Testis (tissue), 3 donors: ENCODE data around the gene TFE3. TPM values are rescaled to one million over a fixed set of nuclear protein-coding genes. Genes with fewer than 3 reads are reported as not detected.
"Not testable (repeated sequence)": the region's sequence is repeated elsewhere in the genome, so short reads cannot be mapped to it uniquely, and the experiment has no call there.

Experiments used
- DNase-seq: peaks from one replicate; pipeline ENCODE4 v3.0.0-alpha.2; 2019
- H3K27ac ChIP-seq, 2 donors: fragments of 200-600 bp; sonication (generic); one replicate each; pipeline ENCODE4 v1.5.1; 2019
- H3K27me3 ChIP-seq: fragments of 200-600 bp; sonication (generic); one replicate; pipeline ENCODE4 v1.5.1; 2019
- H3K36me3 ChIP-seq: fragments of 200-600 bp; sonication (generic); one replicate; pipeline ENCODE4 v1.5.1; 2017; ENCODE audit warnings: low read depth; ENCODE audit errors: missing control alignments
- H3K4me1 ChIP-seq: fragments of 200-600 bp; sonication (generic); one replicate; pipeline ENCODE4 v1.5.1; 2019
- H3K4me3 ChIP-seq, 2 donors: fragments of 200-600 bp; sonication (generic); one replicate each; pipeline ENCODE4 v1.5.1; 2017 to 2019
- H3K9me3 ChIP-seq: fragments of 200-600 bp; sonication (generic); one replicate; pipeline ENCODE4 v1.5.1; 2017
- CTCF ChIP-seq, 3 experiments: fragments of 450-650 bp in 2 of 3; fragments of 200-600 bp in 1 of 3; sonication (generic) in 1 of 3; IDR thresholded peaks; one replicate each; pipeline ENCODE4 v1.5.1; 2016 to 2019; ENCODE audit warnings: antibody characterized with exemption in 3 of 3, mild to moderate bottlenecking in 2 of 3, moderate library complexity in 1 of 3
- POLR2A ChIP-seq: fragments of 450-650 bp; IDR thresholded peaks from one replicate; pipeline ENCODE4 v1.6.1; 2017; ENCODE audit warnings: antibody characterized with exemption, mild to moderate bottlenecking, moderate library complexity
- WGBS, 2 donors: methylation state at CpG; one replicate each; pipeline ENCODE4 v1.1.5; 2018; 5-methylcytosine and 5-hydroxymethylcytosine counted together
- intact Hi-C: fragments of 100-400 bp; cut with DNase I; formaldehyde crosslinking; loops from one replicate; pipeline ENCODE4 v1.15.1; 2023; ENCODE audit warnings: low total_unique reads
- polyA plus RNA-seq: library from polyadenylated mRNA; stranded (reverse); fragments of 350-450 nt; fragmentation: Illumina TruSeq; extraction: RNeasy Lipid Tissue Mini Kit (QIAGEN cat#74804); gene quantifications from one replicate; pipeline ENCODE4 v1.2.3, GENCODE V29; 2014; ENCODE audit warnings: low read depth, low replicate concordance; ENCODE audit not compliant: insufficient read depth
- small RNA-seq, 2 donors: library from RNA; depleted of rRNA; stranded (forward); fragments of <200 nt; gene quantifications; one replicate each; pipeline ENCODE3, GENCODE V24; 2016
- total RNA-seq, 2 donors: library from RNA; depleted of rRNA; stranded (reverse); fragments of >200 nt; gene quantifications; one replicate each; pipeline ENCODE4 v1.2.3, GENCODE V29; 2016

The TFE3 gene
- total and polyA plus RNA-seq, 3 donors from 2014 or later = 29.3 to 66.0 (median 53.9) TPM

- no peaks in the 10 kb centered on the region for H3K27me3 ChIP-seq
- DNase-seq = no peak
- intact Hi-C loops = no loop called here
- no peaks in the 10 kb centered on the region for H3K4me1 ChIP-seq
- no peaks in the 10 kb centered on the region for H3K36me3 ChIP-seq
- H3K27ac ChIP-seq = no peak overlapping the region
- H3K4me3 ChIP-seq = no peak overlapping the region
- TF ChIP-seq CTCF (IDR thresholded peaks at IDR 0.05) (no peak), POLR2A (no peak)
- 60 to 71% methylated on average over 5 to 7 of the region's 10 CpGs for WGBS, 2 donors
- no peaks in the 10 kb centered on the region for H3K9me3 ChIP-seq
These were observed 62.0 kb downstream of the TFE3 start for GRCh38 chrX:48981178-48981577.

GRCh38 chrX:48980341-48980740 lies 62.8 kb downstream of the TFE3 start:
- H3K27ac ChIP-seq, intact Hi-C loops, H3K4me1 ChIP-seq, H3K36me3 ChIP-seq, DNase-seq, H3K4me3 ChIP-seq, H3K27me3 ChIP-seq, H3K9me3 ChIP-seq: not testable (repeated sequence)
- WGBS, 2 donors = 61 to 65% methylated on average over 2 to 10 of the region's 10 CpGs

Small RNA genes lying within 50 kb of the gene (small RNA-seq; reads per million reads assigned to genes)
- gene RNU4-52P = 0 reads per million in 2 donors

Other genes starting within 250 kb of the TFE3 start
- 100 to 1,000 TPM; 223 to 269 TPM for gene HDAC6, start 241.3 kb downstream of the TFE3 start, total RNA-seq
- gene HDAC6, start 241.3 kb downstream of the TFE3 start, polyA plus RNA-seq = 147 TPM
- gene ERAS, start 216.8 kb downstream of the TFE3 start, total RNA-seq = 1 to 10 TPM; 1.4 to 2.0 TPM
- 0.76 TPM for gene ERAS, start 216.8 kb downstream of the TFE3 start, polyA plus RNA-seq
- gene PCSK1N, start 207.7 kb downstream of the TFE3 start, total RNA-seq = 10 to 100 TPM; 62.5 to 82.8 TPM
- 8.6 TPM for gene PCSK1N, start 207.7 kb downstream of the TFE3 start, polyA plus RNA-seq
- gene TIMM17B, start 145.6 kb downstream of the TFE3 start, total RNA-seq = 10 to 100 TPM; 41.2 to 53.2 TPM
- 32.9 TPM for gene TIMM17B, start 145.6 kb downstream of the TFE3 start, polyA plus RNA-seq
- 10 to 100 TPM; 39.3 to 43.7 TPM for gene PQBP1, start 145.4 kb downstream of the TFE3 start, total RNA-seq
- 37.8 TPM for gene PQBP1, start 145.4 kb downstream of the TFE3 start, polyA plus RNA-seq
- gene SLC35A2, start 131.7 kb downstream of the TFE3 start, total RNA-seq = 10 to 100 TPM; 15.9 to 21.6 TPM
- 18.6 TPM for gene SLC35A2, start 131.7 kb downstream of the TFE3 start, polyA plus RNA-seq
- 10 to 100 TPM; 21.5 to 23.0 TPM for gene PIM2, start 124.3 kb downstream of the TFE3 start, total RNA-seq
- 20.6 TPM for gene PIM2, start 124.3 kb downstream of the TFE3 start, polyA plus RNA-seq
- 10 to 100 TPM; 74.3 to 77.1 TPM for gene OTUD5, start 85.8 kb downstream of the TFE3 start, total RNA-seq
- gene OTUD5, start 85.8 kb downstream of the TFE3 start, polyA plus RNA-seq = 36.2 TPM
- 1 to 10 TPM; 2.4 to 3.3 TPM for gene KCND1, start 71.5 kb downstream of the TFE3 start, total RNA-seq
- gene KCND1, start 71.5 kb downstream of the TFE3 start, polyA plus RNA-seq = 2.3 TPM
- 10 to 100 TPM; 76.4 to 88.9 TPM for gene GRIPAP1, start 41.1 kb downstream of the TFE3 start, total RNA-seq
- 44.4 TPM for gene GRIPAP1, start 41.1 kb downstream of the TFE3 start, polyA plus RNA-seq
- gene CCDC120, start 15.6 kb upstream of the TFE3 start, total RNA-seq = 10 to 100 TPM; 11.0 to 11.2 TPM
- 7.5 TPM for gene CCDC120, start 15.6 kb upstream of the TFE3 start, polyA plus RNA-seq
- 10 to 100 TPM; 43.7 to 58.7 TPM for gene PRAF2, start 30.6 kb upstream of the TFE3 start, total RNA-seq
- 60.9 TPM for gene PRAF2, start 30.6 kb upstream of the TFE3 start, polyA plus RNA-seq
- gene WDR45, start 36.5 kb upstream of the TFE3 start, total RNA-seq = 10 to 100 TPM; 43.2 to 52.0 TPM
- 27.1 TPM for gene WDR45, start 36.5 kb upstream of the TFE3 start, polyA plus RNA-seq
- 10 to 100 TPM; 19.6 to 24.8 TPM for gene GPKOW, start 80.4 kb upstream of the TFE3 start, total RNA-seq
- 17.9 TPM for gene GPKOW, start 80.4 kb upstream of the TFE3 start, polyA plus RNA-seq
- gene MAGIX, start 119.4 kb upstream of the TFE3 start, total RNA-seq = 1 to 10 TPM; 1.1 to 3.1 TPM
- 0.90 TPM for gene MAGIX, start 119.4 kb upstream of the TFE3 start, polyA plus RNA-seq
- gene PLP2, start 128.5 kb upstream of the TFE3 start, total RNA-seq = 10 to 100 TPM; 19.0 to 21.4 TPM
- gene PLP2, start 128.5 kb upstream of the TFE3 start, polyA plus RNA-seq = 61.6 TPM
- gene PRICKLE3, start 143.0 kb upstream of the TFE3 start, total RNA-seq = 1 to 10 TPM; 6.1 to 9.9 TPM
- 2.7 TPM for gene PRICKLE3, start 143.0 kb upstream of the TFE3 start, polyA plus RNA-seq
- gene SYP, start 156.8 kb upstream of the TFE3 start, total RNA-seq = 1 to 10 TPM; 1.7 to 3.4 TPM
- 2.5 TPM for gene SYP, start 156.8 kb upstream of the TFE3 start, polyA plus RNA-seq
- gene CACNA1F, start 190.0 kb upstream of the TFE3 start, total RNA-seq = under 1 TPM; 0.16 to 0.19 TPM
- 0.24 TPM for gene CACNA1F, start 190.0 kb upstream of the TFE3 start, polyA plus RNA-seq
- gene CCDC22, start 192.1 kb upstream of the TFE3 start, total RNA-seq = 10 to 100 TPM; 13.4 to 13.9 TPM
- gene CCDC22, start 192.1 kb upstream of the TFE3 start, polyA plus RNA-seq = 7.3 TPM
- 1 to 10 TPM; 1.1 to 2.5 TPM for gene FOXP3, start 221.4 kb upstream of the TFE3 start, total RNA-seq
- 2.2 TPM for gene FOXP3, start 221.4 kb upstream of the TFE3 start, polyA plus RNA-seq
- gene PPP1R3F, start 226.4 kb upstream of the TFE3 start, total RNA-seq = 10 to 100 TPM; 17.6 to 18.0 TPM
- 7.6 TPM for gene PPP1R3F, start 226.4 kb upstream of the TFE3 start, polyA plus RNA-seq